HCT116 (cell line): Measurements from ENCODE around the gene FAM163B. TPM values are rescaled to one million over a fixed set of nuclear protein-coding genes. Genes with fewer than 3 reads are reported as not detected.

Experiments
- ATAC-seq: fragments of 200-7000 bp; cut with Tn5 transposase; 2 replicates; pipeline ENCODE4 v1.9.1; 2020; ENCODE audit warnings: mild to moderate bottlenecking, moderate library complexity
- BruUV-seq: library from RNA; stranded (reverse); fragments of 400-500 nt; replicated peaks from 2 replicates; lab custom pipeline; 2021; lab: Mats Ljungman, UMichigan
- CTCF ChIA-PET: fragments of 300-600 bp; sonication (Branson Sonifier 250); formaldehyde crosslinking; loops from one replicate; lab custom pipeline; 2021; ENCODE audit warnings: antibody characterized with exemption; lab: Charles Lee
- POLR2A ChIA-PET: fragments of 300-600, 350-600 bp; sonication (Branson Sonifier 250); formaldehyde crosslinking; loops from one replicate; lab custom pipeline; 2021; ENCODE audit warnings: antibody characterized with exemption; lab: Charles Lee
- RAD21 ChIA-PET, 2 experiments: fragments of 300-600 bp; sonication (Branson Sonifier 250); formaldehyde crosslinking; loops; one replicate each; lab custom pipeline; 2023; ENCODE audit warnings: low total read pairs in 2 of 2; ENCODE audit not compliant: uncharacterized antibody in 2 of 2, unreplicated experiment in 2 of 2, low non-redundant PET in 1 of 2; lab: Charles Lee
- DNase-seq: peaks from one replicate; pipeline ENCODE4 v3.0.0-alpha.2; 2010; ENCODE audit warnings: low read depth, low spot score
- H2AFZ ChIP-seq: fragments of 200-600 bp; shearing (Covaris generic), sonication (generic); 2 replicates; pipeline ENCODE4 v1.6.1; 2017; ENCODE audit warnings: low read depth, mixed run types, mixed read lengths, antibody characterized with exemption, low read length; ENCODE audit not compliant: poor library complexity, severe bottlenecking
- H3K27ac ChIP-seq: 2 replicates; pipeline ENCODE4 v1.5.1; 2012; ENCODE audit warnings: low read depth, low read length
- H3K27me3 ChIP-seq: fragments of 200-600 bp; sonication (generic); 2 replicates; pipeline ENCODE4 v1.6.1; 2016; ENCODE audit warnings: mixed run types, low read length, mixed read lengths; ENCODE audit not compliant: insufficient read depth
- H3K36me3 ChIP-seq, 2 experiments: fragments of 200-500 bp in 1 of 2; fragments of 200-600 bp in 1 of 2; sonication (Bioruptor generic) in 1 of 2; sonication (generic) in 1 of 2; 2 replicates each; pipeline versions ENCODE4 v1.5.1 to v1.6.1; 2014 to 2016; ENCODE audit warnings: low read length in 2 of 2, inconsistent platforms in 1 of 2, mixed read lengths in 1 of 2, mixed run types in 1 of 2; ENCODE audit not compliant: insufficient read depth in 2 of 2, control insufficient read depth in 1 of 2
- H3K4me1 ChIP-seq, 2 experiments: fragments of 200-600 bp in 1 of 2; sonication (generic) in 1 of 2; 2 replicates each; pipeline versions ENCODE4 v1.5.1 to v1.6.1; 2012 to 2017; ENCODE audit warnings: low read length in 2 of 2, inconsistent platforms in 1 of 2, mild to moderate bottlenecking in 1 of 2, mixed read lengths in 1 of 2, mixed run types in 1 of 2, moderate library complexity in 1 of 2; ENCODE audit not compliant: insufficient read depth in 2 of 2, control insufficient read depth in 1 of 2
- H3K4me2 ChIP-seq: fragments of 200-600 bp; sonication (generic); 2 replicates; pipeline ENCODE4 v1.6.1; 2017; ENCODE audit warnings: mixed run types, low read length, mixed read lengths
- H3K4me3 ChIP-seq, 2 experiments: fragments of 200-600 bp in 1 of 2; sonication (generic) in 1 of 2; replicated peaks in 1 of 2; 2 replicates each; pipeline ENCODE4 v1.5.1; 2011 to 2016; ENCODE audit warnings: low read length in 2 of 2, control low read depth in 1 of 2, low read depth in 1 of 2, mild to moderate bottlenecking in 1 of 2, mixed read lengths in 1 of 2, mixed run types in 1 of 2
- H3K79me2 ChIP-seq: fragments of 200-600 bp; sonication (generic); 2 replicates; pipeline ENCODE4 v1.6.1; 2017; ENCODE audit warnings: mild to moderate bottlenecking, mixed run types, low read length, moderate library complexity, mixed read lengths; ENCODE audit not compliant: insufficient read depth
- H3K9ac ChIP-seq: fragments of 200-600 bp; sonication (generic); 2 replicates; pipeline ENCODE4 v1.6.1; 2016; ENCODE audit warnings: low read length, mixed read lengths
- H3K9me2 ChIP-seq: fragments of 200-600 bp; sonication (generic), shearing (Covaris generic); 2 replicates; pipeline ENCODE4 v1.6.1; 2017; ENCODE audit warnings: mixed run types, mild to moderate bottlenecking, moderate library complexity; ENCODE audit not compliant: insufficient read depth
- H3K9me3 ChIP-seq, 2 experiments: fragments of 200-500 bp in 1 of 2; fragments of 200-600 bp in 1 of 2; sonication (Bioruptor generic) in 1 of 2; sonication (generic) in 1 of 2; 2 replicates each; pipeline ENCODE4 v1.6.1; 2014 to 2017; ENCODE audit warnings: low read length in 2 of 2, mixed read lengths in 2 of 2, inconsistent platforms in 1 of 2, low read depth in 1 of 2, mild to moderate bottlenecking in 1 of 2, mixed run types in 1 of 2, moderate library complexity in 1 of 2; ENCODE audit not compliant: control insufficient read depth in 1 of 2, insufficient read depth in 1 of 2
- H4K20me1 ChIP-seq: fragments of 200-600 bp; sonication (generic), shearing (Covaris generic); 2 replicates; pipeline ENCODE4 v1.6.1; 2017; ENCODE audit warnings: mixed run types, mild to moderate bottlenecking, moderate library complexity; ENCODE audit not compliant: insufficient read depth
- CTCF ChIP-seq, 3 experiments: fragments of 200-600 bp in 1 of 3; sonication (generic) in 1 of 3; IDR thresholded peaks in 2 of 3; conservative IDR thresholded peaks in 1 of 3; 2 replicates each; pipeline ENCODE4 v1.5.1; 2012 to 2017; ENCODE audit warnings: low read depth in 2 of 3, low read length in 2 of 3, antibody characterized with exemption in 1 of 3, borderline replicate concordance in 1 of 3, control low read depth in 1 of 3, mild to moderate bottlenecking in 1 of 3, mixed read lengths in 1 of 3, mixed run types in 1 of 3, moderate library complexity in 1 of 3; ENCODE audit not compliant: insufficient read depth in 1 of 3
- EGR1 ChIP-seq: IDR thresholded peaks from 2 replicates; pipeline ENCODE4 v1.6.1; 2012; ENCODE audit warnings: low read depth
- EZH2 ChIP-seq: fragments of 200-600 bp; sonication (generic); IDR thresholded peaks from 2 replicates; pipeline ENCODE4 v1.6.1; 2017; ENCODE audit warnings: antibody characterized with exemption, mixed run types
- EZH2phosphoT487 ChIP-seq: fragments of 200-600 bp; IDR thresholded peaks from 2 replicates; pipeline ENCODE4 v1.6.1; 2018; ENCODE audit warnings: antibody characterized with exemption, borderline replicate concordance
- JUND ChIP-seq: IDR thresholded peaks from 2 replicates; pipeline ENCODE4 v1.6.1; 2012
- POLR2A ChIP-seq: IDR thresholded peaks from 2 replicates; pipeline ENCODE4 v1.7.0; 2011; ENCODE audit warnings: borderline replicate concordance; ENCODE audit not compliant: insufficient read depth, insufficient read length; ENCODE audit errors: extremely low read depth
- RAD21 ChIP-seq: IDR thresholded peaks from 2 replicates; pipeline ENCODE4 v1.6.1; 2012; ENCODE audit warnings: low read depth, mild to moderate bottlenecking
- SIN3A ChIP-seq: IDR thresholded peaks from 2 replicates; pipeline ENCODE4 v1.6.1; 2012; ENCODE audit warnings: low read depth
- SP1 ChIP-seq: IDR thresholded peaks from 2 replicates; pipeline ENCODE4 v1.6.1; 2012; ENCODE audit warnings: low read depth
- YY1 ChIP-seq: IDR thresholded peaks from 2 replicates; pipeline ENCODE4 v1.6.1; 2011; ENCODE audit warnings: low read length, low read depth, moderate library complexity, mild to moderate bottlenecking; ENCODE audit not compliant: insufficient replicate concordance; ENCODE audit errors: extremely low read depth
- ZFX ChIP-seq: fragments of 450-650 bp; IDR thresholded peaks from 2 replicates; pipeline ENCODE4 v1.6.1; 2017
- ZNF274 ChIP-seq: fragments of 200-500 bp; sonication (Bioruptor generic); IDR thresholded peaks from 2 replicates; pipeline ENCODE4 v1.6.1; 2014; ENCODE audit warnings: mild to moderate bottlenecking, low read depth, low read length, inconsistent platforms
- intact Hi-C: fragments of 100-400 bp; cut with micrococcal nuclease; formaldehyde crosslinking; loops from 2 replicates; pipeline ENCODE4 v1.10.0; 2022
- total RNA-seq: library from RNA; stranded (reverse); gene quantifications from one replicate; pipeline ENCODE4 v1.2.1, GENCODE V29; 2021; ENCODE audit not compliant: unreplicated experiment
- TF ChIP-seq, protein P1 (sequence below): IDR thresholded peaks from 2 replicates; pipeline ENCODE4 v1.6.1; 2012; ENCODE audit warnings: low read depth

The FAM163B gene
- total RNA-seq, 1 experiment from 2014 or later, result not detected

DNA sequence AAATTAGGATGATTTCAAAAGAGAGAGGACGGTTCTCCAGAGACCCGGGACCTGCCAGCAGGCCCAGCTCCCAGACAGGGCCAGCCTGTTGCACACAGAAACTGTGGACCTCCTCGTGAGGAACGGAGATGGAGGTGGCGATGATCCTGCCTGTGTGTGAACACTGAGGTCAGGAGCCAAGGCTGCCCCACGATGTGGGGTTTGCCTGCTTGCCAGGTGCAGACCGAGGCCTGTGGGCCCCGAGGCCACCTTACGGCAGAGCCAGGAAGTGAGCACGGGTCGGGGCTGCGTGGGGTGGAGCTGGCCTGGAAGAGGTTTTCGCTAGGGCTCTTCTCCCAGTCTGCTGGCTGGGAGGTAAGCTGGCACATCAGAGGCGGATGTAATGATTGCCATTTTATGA, 4.3 kb downstream of the FAM163B start (continued):
- TF ChIP-seq, protein P1, sequence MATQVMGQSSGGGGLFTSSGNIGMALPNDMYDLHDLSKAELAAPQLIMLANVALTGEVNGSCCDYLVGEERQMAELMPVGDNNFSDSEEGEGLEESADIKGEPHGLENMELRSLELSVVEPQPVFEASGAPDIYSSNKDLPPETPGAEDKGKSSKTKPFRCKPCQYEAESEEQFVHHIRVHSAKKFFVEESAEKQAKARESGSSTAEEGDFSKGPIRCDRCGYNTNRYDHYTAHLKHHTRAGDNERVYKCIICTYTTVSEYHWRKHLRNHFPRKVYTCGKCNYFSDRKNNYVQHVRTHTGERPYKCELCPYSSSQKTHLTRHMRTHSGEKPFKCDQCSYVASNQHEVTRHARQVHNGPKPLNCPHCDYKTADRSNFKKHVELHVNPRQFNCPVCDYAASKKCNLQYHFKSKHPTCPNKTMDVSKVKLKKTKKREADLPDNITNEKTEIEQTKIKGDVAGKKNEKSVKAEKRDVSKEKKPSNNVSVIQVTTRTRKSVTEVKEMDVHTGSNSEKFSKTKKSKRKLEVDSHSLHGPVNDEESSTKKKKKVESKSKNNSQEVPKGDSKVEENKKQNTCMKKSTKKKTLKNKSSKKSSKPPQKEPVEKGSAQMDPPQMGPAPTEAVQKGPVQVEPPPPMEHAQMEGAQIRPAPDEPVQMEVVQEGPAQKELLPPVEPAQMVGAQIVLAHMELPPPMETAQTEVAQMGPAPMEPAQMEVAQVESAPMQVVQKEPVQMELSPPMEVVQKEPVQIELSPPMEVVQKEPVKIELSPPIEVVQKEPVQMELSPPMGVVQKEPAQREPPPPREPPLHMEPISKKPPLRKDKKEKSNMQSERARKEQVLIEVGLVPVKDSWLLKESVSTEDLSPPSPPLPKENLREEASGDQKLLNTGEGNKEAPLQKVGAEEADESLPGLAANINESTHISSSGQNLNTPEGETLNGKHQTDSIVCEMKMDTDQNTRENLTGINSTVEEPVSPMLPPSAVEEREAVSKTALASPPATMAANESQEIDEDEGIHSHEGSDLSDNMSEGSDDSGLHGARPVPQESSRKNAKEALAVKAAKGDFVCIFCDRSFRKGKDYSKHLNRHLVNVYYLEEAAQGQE, result no peak
- no peak for TF ChIP-seq YY1
- TF ChIP-seq POLR2A, result no peak
- TF ChIP-seq EZH2, result no peak
- TF ChIP-seq EZH2phosphoT487, result no peak
- TF ChIP-seq JUND, result no peak
- TF ChIP-seq SP1, result no peak
- TF ChIP-seq SIN3A, result no peak
- no peak for TF ChIP-seq ZFX
- no peak for TF ChIP-seq EGR1

- Histone ChIP-seq H3K4me1 (no peaks in the 10 kb centered on the region), H3K27ac (no peak overlapping the region), H3K4me2 (no peak overlapping the region), H3K79me2 (no peaks in the 10 kb centered on the region), H3K36me3 (no peaks in the 10 kb centered on the region), H3K4me3 (no peak overlapping the region), H3K9me3 (no peaks in the 10 kb centered on the region; a peak in 1 of 4 replicates), H4K20me1 (no peaks in the 10 kb centered on the region), H2AFZ (no peak overlapping the region), H3K27me3 (peaks cover 28% of the 10 kb centered on the region), H3K9me2 (no peaks in the 10 kb centered on the region), H3K9ac (no peak overlapping the region)
- no peak for DNase-seq
- intact Hi-C loops, result no loop called here
- ChIA-PET POLR2A (no interaction called here), CTCF (no interaction called here), RAD21 (no interaction called here)
- BruUV-seq, result no TSS peak
- TF ChIP-seq ZNF274, result no peak
- TF ChIP-seq CTCF (IDR thresholded peaks at IDR 0.05 in 2 of 3, conservative IDR thresholded peaks at IDR 0.05 in 1 of 3; ENCODE audit: borderline replicate concordance in 1 of 3, insufficient read depth in 1 of 3, low read depth in 2 of 3, low read length in 2 of 3), result peak in 1 of 3 experiments; percentile 23; a peak in 1 of 6 replicates
- peak; percentile 49 for TF ChIP-seq RAD21
- peak; percentile 49; the same call in 1 of the 2 replicates for ATAC-seq
These were observed 5.0 kb downstream of the FAM163B start for GRCh38 chr9:133604214-133604613.
